Left ventricle myocardium inferior (tissue), 1 donor: ENCODE measurements around the gene LIN7A. TPM values are rescaled to one million over a fixed set of nuclear protein-coding genes. Genes with fewer than 3 reads are reported as not detected.

Source experiments
- DNase-seq: peaks from one replicate; pipeline ENCODE4 v3.0.0-alpha.2; 2020
- H3K27ac ChIP-seq: fragments of 200-600 bp; replicated peaks from 2 replicates; pipeline ENCODE4 v1.8.0; 2021
- H3K27me3 ChIP-seq: fragments of 200-600 bp; 2 replicates; pipeline ENCODE4 v1.8.0; 2021; ENCODE audit warnings: low read depth
- H3K36me3 ChIP-seq: fragments of 200-600 bp; 2 replicates; pipeline ENCODE4 v1.8.0; 2021
- H3K4me1 ChIP-seq: fragments of 200-600 bp; 2 replicates; pipeline ENCODE4 v1.8.0; 2021
- H3K4me3 ChIP-seq: fragments of 200-600 bp; 2 replicates; pipeline ENCODE4 v1.8.0; 2021; ENCODE audit warnings: mild to moderate bottlenecking, moderate library complexity
- H3K9me3 ChIP-seq: fragments of 200-600 bp; replicated peaks from 2 replicates; pipeline ENCODE4 v1.8.0; 2021
- intact Hi-C: fragments of 100-400 bp; cut with micrococcal nuclease; formaldehyde crosslinking; loops from one replicate; pipeline ENCODE4 v1.11.0; 2022
- total RNA-seq: library from RNA; stranded (reverse); fragmentation: NEBNext Ultra II Directional; extraction: Animal tissue kit (Norgen Biotek cat#: 25700); gene quantifications from one replicate; pipeline ENCODE4 v1.2.1, GENCODE V29; 2021
- TF ChIP-seq, protein P1 (sequence below): fragments of 200-600 bp; IDR thresholded peaks from 2 replicates; pipeline ENCODE4 v1.8.0; 2021; ENCODE audit warnings: antibody characterized with exemption, mild to moderate bottlenecking, borderline replicate concordance
- donor health status: DM: no; HTN: yes; CAD: no; lungs with severe emphysema.

The LIN7A gene
- total RNA-seq, 1 donor from 2014 or later, result 11.9 TPM

DNA sequence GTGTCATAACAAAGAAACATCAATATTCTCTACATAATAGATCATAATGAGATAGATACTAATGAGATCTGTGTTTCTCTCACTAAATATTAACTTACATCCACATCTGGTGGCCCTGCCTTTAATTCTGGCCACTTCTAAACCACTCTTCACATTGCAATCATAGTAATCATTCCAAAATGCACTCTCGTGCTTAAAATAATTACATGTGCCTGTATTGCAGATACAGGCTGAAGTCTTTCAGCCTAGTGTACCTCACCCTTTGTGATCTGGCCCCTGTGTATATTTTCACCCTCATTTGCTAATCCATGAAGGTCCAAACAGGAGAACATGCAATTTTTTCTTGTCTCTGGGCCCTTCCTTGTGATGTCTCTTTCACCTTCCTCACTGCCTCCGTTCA is 108.0 kb downstream of the LIN7A start:
- intact Hi-C loops, result loop anchor here (5.0 kb wide), 1 partner anchor 108 kb away; the partner anchor contains the start of gene LIN7A
- Histone ChIP-seq H3K36me3 (no peaks in the 10 kb centered on the region), H3K4me1 (peaks cover 27% of the 10 kb centered on the region), H3K4me3 (no peak overlapping the region), H3K9me3 (no peaks in the 10 kb centered on the region), H3K27ac (peak overlapping the region; percentile 75), H3K27me3 (no peaks in the 10 kb centered on the region)
- no peak for DNase-seq
- TF ChIP-seq, protein P1, sequence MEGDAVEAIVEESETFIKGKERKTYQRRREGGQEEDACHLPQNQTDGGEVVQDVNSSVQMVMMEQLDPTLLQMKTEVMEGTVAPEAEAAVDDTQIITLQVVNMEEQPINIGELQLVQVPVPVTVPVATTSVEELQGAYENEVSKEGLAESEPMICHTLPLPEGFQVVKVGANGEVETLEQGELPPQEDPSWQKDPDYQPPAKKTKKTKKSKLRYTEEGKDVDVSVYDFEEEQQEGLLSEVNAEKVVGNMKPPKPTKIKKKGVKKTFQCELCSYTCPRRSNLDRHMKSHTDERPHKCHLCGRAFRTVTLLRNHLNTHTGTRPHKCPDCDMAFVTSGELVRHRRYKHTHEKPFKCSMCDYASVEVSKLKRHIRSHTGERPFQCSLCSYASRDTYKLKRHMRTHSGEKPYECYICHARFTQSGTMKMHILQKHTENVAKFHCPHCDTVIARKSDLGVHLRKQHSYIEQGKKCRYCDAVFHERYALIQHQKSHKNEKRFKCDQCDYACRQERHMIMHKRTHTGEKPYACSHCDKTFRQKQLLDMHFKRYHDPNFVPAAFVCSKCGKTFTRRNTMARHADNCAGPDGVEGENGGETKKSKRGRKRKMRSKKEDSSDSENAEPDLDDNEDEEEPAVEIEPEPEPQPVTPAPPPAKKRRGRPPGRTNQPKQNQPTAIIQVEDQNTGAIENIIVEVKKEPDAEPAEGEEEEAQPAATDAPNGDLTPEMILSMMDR, result no peak

DNA sequence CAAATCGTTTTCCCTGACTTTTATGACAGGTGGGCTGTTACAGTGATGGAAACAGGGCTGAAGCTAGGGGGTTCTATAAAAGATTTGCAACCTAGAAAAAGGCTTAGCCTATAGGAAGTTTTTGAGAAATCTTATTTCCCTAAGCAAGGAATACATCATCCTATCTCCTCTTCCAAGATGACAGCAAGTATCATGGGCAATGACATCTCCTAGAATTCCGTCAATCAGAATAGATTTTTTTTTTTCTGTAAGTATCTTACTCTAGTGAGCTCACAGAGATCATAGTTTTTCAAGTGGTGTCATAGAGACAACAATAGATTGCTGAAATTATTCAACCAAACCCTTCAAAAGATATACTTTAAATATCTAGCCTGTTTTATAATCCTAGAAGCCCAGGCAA is 112.2 kb downstream of the LIN7A start:
- Histone ChIP-seq H3K27ac (no peak overlapping the region), H3K4me1 (peaks cover 29% of the 10 kb centered on the region), H3K4me3 (no peak overlapping the region), H3K27me3 (no peaks in the 10 kb centered on the region), H3K9me3 (peaks cover 4% of the 10 kb centered on the region), H3K36me3 (no peaks in the 10 kb centered on the region)
- intact Hi-C loops, result no loop called here
- no peak for DNase-seq
- TF ChIP-seq, protein P1, result no peak

DNA sequence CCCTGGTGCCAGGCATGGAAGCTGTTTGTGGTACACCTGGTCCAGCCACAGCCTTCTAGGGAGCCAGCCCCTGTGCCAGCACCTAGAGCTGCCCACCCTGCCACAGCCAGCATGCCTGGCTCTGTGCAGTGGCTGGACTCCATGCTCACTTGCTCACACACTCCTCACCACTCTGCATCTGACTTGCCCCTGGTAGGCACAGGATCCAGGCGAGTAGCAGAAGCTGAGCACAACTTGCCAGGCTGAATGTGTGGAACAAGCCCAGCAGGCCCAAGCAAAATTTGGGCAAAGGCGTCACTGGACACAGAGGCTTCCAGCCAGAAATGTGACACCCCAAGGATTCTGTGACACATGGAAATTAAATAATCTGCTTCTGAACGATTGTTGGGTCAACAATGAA is 114.3 kb downstream of the LIN7A start:
- H3K36me3 ChIP-seq, result no peaks in the 10 kb centered on the region
- H3K9me3 ChIP-seq, result peaks cover 4% of the 10 kb centered on the region
- H3K27ac ChIP-seq, result no peak overlapping the region
- H3K27me3 ChIP-seq, result no peaks in the 10 kb centered on the region
- TF ChIP-seq, protein P1, result no peak
- no peak for DNase-seq
- intact Hi-C loops, result no loop called here
- H3K4me1 ChIP-seq, result peaks cover 32% of the 10 kb centered on the region
- no peak overlapping the region for H3K4me3 ChIP-seq

DNA sequence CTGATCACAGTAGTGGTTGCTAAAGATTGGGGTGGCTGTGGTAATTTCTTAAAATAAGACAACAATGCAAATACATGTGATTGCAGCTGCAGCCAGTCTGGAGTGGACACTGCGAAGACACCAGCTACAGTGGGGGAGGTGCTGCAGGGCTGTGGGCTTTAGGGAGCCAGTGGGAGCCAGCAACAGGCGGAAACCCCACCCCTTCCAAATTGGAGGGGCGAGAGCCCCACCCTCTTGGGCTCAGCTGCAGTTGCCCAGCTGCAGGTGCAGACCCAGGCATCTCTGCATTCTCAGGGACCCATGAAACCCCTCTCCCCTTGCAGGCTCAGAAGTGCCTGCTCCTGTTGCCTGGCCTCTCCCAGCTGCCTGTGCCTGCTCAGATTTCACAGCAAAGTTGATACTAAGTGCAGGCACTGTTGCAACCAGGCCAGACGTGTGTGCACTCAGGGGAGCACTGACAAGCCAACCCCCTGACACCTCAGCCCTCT is 116.2 kb downstream of the LIN7A start:
- no peak for DNase-seq
- intact Hi-C loops, result no loop called here
- H3K27ac ChIP-seq, result peak overlapping the region; percentile 63

DNA sequence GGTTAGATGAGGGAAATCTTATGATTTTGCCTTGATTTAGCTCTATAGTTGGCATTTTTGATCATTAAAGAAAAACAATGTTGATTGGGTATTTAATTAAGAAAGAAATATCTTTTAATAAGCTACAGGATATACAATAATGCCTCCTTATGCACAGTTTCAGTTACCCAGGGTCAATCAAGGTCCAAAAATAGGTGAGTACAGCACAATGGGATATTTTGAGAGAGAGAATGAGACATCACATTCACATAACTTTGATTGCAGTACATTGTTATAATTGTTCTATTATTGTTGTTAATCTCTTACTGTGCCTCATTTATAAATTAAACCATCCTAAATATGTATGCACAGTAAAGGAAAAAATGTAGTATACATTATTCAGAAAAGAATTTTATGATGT is 118.9 kb downstream of the LIN7A start:
- peaks cover 46% of the 10 kb centered on the region for H3K4me1 ChIP-seq
- intact Hi-C loops, result no loop called here
- H3K36me3 ChIP-seq, result no peaks in the 10 kb centered on the region
- no peaks in the 10 kb centered on the region for H3K27me3 ChIP-seq
- TF ChIP-seq, protein P1, result no peak
- no peak overlapping the region for H3K4me3 ChIP-seq
- DNase-seq, result no peak
- H3K27ac ChIP-seq, result peak overlapping the region; percentile 41
- H3K9me3 ChIP-seq, result peaks cover 4% of the 10 kb centered on the region

More for the DNA sequence above, 116.2 kb downstream of the LIN7A start:
- Histone ChIP-seq H3K27me3 (no peaks in the 10 kb centered on the region), H3K36me3 (no peaks in the 10 kb centered on the region), H3K4me3 (no peak overlapping the region), H3K4me1 (peaks cover 36% of the 10 kb centered on the region), H3K9me3 (peaks cover 4% of the 10 kb centered on the region)
- TF ChIP-seq, protein P1, result no peak

DNA sequence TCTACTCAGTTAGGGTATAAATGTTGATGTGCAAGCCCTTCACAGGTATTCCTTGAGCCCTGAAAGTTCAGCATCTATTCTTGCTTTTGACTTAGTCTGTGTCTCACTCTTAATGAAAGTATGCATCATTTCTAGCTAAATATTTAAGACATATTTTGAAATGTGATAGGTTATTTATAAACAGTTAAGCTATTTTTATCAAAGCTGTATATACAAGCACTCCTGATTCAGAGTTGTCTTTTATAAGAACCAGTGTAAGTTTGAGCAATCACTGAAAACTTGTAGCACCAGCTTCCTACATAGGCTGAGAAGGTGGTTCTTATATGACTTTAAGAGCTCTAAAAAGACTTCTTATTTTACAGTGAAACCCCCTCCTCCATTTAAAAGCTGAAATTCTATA is 122.4 kb downstream of the LIN7A start:
- Histone ChIP-seq H3K36me3 (no peaks in the 10 kb centered on the region), H3K27ac (no peak overlapping the region), H3K27me3 (no peaks in the 10 kb centered on the region), H3K9me3 (no peaks in the 10 kb centered on the region), H3K4me3 (no peak overlapping the region), H3K4me1 (peaks cover 34% of the 10 kb centered on the region)
- intact Hi-C loops, result no loop called here
- no peak for DNase-seq
- TF ChIP-seq, protein P1, result no peak
